IPS-11a (cell line): ENCODE measurements around the gene IGFBP5.

Experiments used
- H3K4me3 ChIP-seq: one replicate; pipeline ENCODE4 v1.5.1; 2013; ENCODE audit warnings: low read depth, low read length, control low read depth

Gene IGFBP5

DNA sequence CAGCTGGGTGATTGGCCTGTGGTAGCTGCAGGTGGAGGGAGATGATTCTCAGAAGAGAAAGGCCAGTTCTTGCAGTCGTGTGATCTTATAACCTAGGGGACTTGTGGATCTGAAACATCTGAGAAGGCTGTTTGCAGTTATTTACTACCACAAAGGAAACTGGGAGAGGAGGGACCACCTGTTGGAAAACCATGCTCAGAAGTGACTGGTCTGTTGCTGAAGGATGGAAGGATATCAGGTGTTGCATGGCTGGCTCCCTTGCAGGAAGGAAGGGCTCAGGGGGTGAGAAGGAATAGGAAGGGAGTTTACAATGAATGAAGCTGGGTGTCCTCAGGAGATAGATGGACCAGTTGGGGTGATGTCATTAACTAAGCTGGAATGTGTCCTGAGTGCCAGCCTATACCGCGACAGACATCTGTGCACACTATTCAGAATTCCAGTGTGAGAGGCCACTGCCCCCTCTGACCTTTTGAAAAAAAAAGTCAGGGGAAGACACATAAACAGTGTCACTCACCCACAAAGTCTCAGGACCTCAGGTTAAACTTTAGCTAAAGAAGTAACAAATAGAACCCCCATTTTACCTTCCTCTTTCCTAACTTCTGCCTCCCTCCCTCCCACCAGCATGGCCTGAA lies 44.6 kb downstream of the IGFBP5 start:
- no peak overlapping the region for H3K4me3 ChIP-seq

DNA sequence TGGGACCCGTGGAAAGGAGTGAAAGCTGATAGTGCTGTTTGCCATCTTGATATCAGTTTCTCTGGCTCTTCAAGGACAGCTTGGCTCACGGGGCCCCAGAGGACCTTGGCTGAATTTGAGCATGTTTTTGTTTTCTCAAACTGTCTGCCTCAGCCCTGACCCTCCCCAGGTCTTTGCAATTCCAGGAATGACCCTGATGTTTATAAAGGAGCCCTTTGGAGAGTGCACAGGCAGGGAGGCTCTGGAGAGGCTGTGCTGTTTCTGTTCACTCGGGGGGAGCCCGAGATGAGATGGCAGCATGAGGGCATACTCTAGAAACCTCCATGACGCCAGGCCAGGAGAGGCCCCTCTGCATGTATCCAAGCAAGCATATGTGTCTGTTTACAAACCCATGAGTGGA lies 45.8 kb downstream of the IGFBP5 start:
- no peak overlapping the region for H3K4me3 ChIP-seq

DNA sequence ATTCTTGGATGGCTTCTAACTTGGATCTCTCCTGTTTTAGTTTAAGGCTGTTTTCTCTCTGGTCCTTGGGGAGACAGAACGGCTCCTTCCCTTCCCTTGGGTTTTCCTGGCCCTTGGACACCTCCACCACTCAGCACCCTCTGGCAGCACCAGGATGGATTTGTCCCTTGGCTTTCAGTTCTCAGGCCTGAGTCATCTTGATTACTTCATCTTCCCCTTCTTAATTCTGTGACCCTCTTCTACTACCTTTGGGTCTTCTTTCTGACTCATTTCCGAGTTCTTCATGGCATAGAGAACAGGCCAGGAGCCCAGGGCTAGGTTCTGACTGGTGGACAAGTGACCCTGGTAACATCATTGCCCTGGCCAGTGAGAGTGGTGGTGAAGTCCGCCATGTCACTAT lies 47.2 kb downstream of the IGFBP5 start:
- H3K4me3 ChIP-seq: no peak overlapping the region

DNA sequence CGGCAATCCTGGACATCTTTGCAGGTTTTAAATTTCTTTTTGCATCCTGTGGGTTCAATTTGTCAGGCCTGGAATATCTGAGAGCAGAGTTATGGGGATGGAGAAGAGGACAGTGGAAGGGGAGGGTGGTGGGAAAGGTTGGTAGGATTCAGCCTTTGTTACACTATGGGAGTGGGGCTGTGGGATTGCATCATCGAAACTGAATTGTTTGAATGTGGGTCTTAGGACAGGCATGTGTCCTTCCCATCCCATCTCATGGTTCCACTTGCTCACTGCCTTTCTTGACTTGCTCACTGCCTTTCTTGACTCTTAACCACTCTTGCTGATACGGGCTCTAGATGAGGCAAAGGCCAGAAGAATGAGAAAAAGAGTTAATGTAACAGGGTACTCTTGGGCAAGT lies 49.2 kb downstream of the IGFBP5 start:
- no peak overlapping the region for H3K4me3 ChIP-seq

DNA sequence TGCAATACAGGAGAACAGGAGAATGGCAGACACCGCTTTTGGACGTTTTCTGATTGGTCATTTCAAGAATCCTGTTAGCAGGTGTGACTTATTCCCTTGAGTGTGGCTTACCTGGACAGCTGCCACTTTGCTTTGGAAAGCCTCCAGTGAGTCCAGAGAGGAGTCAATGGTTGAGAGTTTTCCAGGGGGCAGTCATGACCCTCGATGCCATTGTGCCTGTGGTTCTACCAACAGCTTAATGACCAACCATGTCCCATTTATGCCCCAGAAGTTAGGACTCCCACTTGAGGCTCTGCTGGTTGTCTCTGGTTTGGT lies 49.8 kb downstream of the IGFBP5 start:
- H3K4me3 ChIP-seq: no peak overlapping the region

DNA sequence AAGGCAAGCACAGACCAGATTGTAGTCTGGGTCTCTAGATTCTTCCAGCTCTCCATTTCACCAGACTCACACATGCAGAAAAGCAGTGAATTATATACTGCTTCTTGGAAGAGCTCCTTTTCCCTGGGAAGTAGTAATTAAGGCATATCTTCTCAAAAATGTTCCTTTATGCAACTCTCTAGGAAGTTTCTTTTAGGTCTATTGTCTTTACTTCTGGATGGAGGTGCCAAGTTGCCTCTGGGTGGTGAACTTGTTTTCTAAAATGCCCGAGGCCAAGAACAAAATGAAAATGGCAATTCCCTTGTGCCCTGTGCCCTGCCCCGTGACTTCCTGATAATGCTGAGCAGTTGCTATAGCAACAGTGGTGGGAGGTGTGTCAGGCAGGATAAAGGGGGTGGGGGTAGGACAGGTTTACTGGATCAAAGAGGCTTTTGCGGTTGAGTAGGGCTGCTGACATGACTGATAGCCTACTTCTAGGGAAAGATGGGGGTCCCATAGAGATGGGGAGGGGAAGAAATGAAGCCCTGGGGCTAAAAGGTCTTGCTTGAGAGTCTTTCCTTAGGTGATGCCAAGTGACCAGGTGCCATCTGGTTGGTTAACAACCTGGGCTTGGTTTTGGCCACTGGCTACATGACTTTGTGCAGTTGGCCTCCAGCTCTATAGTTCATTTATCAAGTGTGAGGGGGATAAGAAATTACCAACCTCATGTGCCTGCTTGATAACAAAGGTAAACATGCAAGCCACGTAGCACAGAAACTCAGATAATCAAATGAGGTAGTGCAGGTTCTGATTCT lies 50.3 kb downstream of the IGFBP5 start:
- no peak overlapping the region for H3K4me3 ChIP-seq

DNA sequence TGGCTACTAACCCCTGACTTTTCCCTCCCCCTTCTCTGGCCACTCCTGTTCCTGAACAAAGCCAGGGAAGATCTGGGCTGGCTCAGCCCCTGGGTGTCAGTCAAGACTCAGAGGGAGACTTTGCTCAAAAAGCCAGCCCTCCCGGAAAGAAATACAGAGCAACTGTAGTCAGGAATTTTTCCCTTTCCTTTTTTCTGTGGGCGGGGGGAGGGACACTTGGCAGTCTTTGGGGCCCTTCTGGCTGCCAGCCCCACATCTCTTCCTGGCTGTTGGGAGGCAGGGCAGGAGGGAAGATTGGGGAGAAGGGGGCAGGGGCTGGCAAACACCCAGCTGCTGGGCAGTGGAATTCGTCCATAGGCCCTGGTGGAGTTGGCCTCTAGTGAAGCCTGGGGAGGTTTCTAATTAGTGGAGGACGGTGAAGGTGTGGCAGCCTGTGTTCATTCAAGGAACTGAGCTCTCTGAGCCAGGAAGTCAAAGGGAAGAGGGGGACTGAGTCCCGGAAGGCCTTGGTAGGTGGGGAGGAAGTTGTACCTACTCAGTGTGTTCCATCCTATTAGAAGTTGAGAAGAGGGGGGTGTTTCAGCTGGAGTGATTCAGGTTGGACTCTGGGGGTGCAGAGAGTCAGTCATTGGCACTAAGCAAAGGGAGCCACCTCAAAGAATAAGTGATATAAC lies 51.2 kb downstream of the IGFBP5 start:
- no peak overlapping the region for H3K4me3 ChIP-seq

DNA sequence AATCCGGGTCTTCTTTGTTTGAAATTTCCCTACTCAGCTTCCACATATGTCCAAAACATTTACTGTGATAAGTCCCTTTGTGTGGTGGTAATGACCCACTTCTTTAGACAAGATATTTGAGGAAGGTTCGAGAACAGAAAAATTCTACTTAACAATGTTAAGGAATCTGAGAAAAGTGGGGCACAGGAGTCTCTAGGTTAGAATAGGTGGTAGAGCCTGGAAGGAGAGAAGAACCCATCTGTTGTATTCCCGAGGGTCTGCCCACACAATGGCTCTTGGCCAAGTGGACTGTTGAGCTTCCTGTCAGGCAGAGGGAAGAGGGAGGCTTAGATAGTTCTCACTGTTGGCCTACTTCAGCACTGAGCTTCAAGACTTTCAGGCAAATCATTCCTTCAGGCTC lies 57.9 kb downstream of the IGFBP5 start:
- H3K4me3 ChIP-seq: no peak overlapping the region

DNA sequence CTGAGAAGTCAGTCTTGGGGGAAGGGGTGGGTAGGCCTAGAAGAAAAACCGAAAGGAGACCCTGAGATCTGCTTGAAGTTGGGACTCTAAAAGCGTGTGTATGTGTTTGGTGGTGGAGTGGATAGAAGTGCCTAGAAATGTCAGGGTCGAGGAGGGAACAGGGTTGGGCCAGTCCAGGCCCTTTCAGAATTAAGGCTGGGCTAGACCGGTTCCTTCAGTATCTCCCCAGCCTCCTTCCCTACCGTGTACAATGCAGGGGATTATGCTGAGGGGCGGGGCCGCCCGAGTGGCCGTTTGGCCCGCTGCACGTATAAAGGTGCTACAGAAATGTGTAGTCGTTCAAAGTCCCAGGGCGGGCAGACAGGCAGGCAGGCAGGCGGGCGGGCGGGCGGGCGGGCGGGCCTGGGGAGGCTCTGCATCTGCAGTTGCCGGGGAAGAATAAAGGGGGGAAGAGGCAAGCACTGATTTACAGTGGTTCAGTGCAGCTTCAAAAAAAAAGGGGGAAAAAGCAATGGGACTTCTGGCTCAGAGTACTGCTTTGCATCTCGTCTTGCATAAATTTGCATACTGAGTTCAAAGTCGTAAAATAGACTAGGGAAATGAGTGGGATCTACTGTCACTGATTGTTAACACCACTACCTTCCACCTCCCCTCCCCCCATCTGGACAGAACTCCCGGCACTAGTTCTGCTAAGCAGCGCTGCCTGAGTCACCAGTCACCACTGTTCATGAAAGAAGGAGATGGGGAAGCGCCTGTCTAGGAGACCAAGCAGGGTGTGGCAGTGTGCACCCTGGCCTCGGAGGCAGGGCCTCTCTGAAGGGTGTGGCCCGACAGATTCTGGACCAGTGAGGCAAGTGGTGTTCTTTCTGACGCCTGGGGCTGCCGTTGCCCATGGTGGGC lies 58.5 kb downstream of the IGFBP5 start:
- no peak overlapping the region for H3K4me3 ChIP-seq

DNA sequence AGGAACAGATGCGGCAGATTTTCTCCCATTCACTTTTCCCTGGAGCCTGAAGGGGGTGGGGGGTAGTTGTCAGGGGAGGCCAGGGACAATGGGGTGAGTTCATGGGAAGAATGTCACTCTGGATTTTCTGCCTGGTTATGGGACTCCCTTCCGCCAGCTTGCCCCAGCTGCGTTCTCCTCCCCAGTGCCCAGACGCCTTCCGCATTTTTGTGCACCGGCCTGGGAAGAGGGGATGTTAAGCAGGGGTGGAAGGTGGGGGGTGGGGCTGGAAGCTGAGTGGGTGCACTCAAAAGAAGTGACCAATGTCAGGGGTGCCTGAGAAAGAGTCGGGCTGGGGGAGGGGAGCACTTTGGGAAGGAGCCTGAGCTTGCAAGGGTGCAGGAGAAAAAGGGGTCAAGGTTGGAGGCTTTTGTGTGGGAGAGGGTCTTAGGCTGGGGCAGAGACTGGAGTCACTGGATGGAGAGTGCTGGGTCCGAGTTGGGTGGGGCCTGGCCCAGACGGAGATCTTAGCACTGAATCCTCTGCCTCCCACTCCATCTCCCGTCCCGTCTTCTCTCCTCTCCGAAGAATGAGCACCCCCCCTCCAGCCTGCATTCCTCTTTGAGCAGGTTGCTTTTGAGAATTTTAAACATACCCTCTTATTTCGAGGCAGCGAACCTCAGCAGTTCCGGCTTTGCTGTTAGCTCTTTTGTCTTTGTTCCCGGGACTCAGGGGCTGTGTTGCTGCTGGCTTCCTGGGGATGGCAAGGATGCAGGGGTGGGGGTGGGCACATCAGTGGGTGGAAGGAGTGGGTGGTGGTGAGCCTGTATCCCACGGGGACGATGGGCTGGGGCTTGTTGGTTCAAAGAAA lies 59.4 kb downstream of the IGFBP5 start:
- H3K4me3 ChIP-seq: peak overlapping the region; percentile 35

DNA sequence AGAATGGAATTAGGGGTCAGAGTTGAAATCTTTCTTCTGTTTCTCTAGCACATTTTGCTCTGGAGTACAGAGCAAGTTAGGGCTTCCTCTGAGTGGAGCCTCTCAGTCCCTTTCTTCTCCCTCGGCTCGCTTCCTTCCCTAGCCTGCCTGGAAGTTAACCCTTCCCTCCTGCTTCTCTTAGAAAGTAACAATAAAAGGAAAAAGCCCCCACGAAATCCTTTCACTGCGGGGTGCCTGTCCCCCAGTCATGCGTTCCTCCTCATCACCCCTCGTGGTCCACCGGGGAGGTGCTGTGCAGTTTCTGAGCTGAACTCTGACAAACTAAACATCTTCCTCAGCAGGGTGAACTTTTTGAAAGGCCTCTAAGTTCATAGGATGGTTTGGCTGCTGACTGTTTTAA lies 60.2 kb downstream of the IGFBP5 start:
- peak overlapping the region; percentile 79 for H3K4me3 ChIP-seq

DNA sequence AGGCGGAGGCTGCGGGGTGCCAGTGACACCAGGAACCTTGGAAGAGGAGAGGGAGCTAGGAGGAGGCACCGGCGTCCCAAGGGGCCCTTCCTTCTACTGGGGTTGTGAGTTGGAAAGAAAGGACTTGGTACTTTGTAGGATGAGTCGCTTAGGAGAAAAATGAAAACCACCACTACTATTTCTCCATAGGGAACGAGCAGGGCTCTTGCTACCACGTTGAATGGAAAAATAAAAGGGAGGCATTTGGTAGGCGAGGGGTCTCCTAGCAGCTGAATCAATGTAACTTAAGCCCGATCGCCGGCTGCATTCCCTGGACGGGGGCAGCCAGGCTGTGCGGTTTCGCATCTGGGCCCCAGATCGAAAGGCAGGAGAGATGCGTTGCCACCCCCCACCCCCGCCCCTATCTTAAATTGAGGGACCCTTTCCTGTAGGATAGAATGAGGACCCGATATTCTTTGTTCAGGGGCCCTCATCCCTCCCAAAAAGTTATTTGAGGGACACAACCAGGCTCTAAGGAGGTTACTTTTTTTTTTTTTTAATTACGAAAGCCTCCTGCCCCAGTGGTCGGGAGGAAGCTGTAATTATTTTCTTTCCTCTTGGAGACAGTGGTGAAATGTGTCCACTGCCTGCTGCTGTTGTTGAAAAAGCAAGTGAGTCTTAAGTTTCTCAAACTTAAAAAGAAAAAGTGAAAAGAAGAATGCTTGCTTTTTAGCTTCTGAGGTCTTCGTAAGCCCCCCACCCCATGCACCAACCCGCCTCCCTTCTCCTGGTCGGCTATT lies 60.8 kb downstream of the IGFBP5 start:
- H3K4me3 ChIP-seq: peak overlapping the region; percentile 79

DNA sequence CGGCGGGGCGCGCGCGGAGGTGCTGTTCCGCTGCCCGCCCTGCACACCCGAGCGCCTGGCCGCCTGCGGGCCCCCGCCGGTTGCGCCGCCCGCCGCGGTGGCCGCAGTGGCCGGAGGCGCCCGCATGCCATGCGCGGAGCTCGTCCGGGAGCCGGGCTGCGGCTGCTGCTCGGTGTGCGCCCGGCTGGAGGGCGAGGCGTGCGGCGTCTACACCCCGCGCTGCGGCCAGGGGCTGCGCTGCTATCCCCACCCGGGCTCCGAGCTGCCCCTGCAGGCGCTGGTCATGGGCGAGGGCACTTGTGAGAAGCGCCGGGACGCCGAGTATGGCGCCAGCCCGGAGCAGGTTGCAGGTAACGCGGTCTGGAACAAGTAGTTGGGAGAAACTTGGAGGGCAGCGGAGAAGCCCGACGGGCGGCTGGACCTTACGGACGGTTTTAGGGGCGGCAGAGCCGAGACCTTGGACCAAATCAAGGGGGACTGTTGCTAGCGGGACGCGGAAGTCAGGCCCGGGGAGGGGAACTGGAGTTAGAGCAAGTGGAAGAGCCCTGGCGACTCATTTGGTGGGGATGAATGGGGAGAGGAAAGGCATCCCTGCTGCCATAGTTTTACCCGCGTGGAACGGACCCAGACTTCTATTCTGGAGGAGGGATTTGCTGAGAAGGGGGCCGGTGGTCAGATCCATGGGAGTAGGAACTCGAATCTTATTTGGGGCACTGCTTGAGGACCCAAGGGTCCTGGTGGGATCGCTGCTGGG lies 61.6 kb downstream of the IGFBP5 start:
- H3K4me3 ChIP-seq: peak overlapping the region; percentile 79

DNA sequence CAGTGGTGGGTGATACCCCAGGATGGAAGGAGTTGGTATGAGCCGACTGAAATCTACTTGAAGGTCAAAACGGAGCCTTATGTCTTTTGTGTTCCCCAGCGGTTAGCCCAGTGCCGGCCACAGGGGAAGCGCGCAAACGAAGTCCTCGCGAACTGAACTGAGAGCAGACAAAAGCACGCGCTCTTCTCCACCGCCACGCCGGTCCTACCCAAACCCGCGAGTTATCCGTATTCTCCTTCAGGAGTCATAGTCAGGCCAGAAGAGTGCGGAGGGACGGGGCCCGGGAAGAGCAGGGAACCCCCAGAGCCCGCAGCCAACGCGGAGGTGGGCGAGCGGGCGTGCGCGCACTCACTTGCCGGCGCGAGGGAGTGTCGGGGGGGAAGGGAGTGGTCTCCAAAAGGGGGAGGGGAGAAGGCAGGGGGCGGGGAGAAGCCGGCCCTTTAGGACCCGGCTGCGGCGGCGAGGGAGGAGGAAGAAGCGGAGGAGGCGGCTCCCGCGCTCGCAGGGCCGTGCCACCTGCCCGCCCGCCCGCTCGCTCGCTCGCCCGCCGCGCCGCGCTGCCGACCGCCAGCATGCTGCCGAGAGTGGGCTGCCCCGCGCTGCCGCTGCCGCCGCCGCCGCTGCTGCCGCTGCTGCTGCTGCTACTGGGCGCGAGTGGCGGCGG lies 62.3 kb downstream of the IGFBP5 start, which contains the start of gene IGFBP2:
Gene IGFBP2, plus strand, starts transcription at position 469 of the 664 bp plus-strand sequence. Its CDS starts 104 bp downstream, at position 573.
- H3K4me3 ChIP-seq: peak within 1 kb of the TSS; percentile 79

DNA sequence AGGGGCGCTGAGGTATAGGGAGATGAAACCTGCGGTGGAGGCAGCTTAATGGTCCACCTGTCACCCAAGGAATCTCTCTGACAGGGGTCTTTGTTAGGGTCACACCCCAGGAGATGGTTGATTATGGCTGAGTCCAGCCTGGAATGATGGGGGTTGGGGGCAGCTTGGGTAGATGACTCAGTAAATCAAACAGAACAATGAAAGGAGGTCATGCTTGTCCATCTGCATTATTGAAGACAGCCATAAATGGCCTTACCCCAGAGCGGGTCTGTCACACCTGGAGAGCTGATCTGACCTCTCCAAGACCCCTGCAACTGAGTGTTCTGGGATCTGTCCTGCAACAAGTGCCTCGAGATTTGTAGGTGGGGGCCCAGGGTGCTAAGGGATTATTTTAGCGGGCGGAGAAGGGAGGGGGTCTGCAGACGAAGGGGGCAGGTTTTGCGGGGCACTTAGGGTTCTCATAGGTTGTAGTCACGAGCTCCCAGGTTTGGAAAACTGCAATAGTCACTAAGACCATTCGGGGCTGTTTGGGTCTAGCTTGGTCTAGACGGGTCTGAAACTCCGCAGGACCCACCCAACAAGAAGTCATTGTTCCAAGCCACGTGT lies 62.9 kb downstream of the IGFBP5 start:
- peak overlapping the region; percentile 61 for H3K4me3 ChIP-seq

DNA sequence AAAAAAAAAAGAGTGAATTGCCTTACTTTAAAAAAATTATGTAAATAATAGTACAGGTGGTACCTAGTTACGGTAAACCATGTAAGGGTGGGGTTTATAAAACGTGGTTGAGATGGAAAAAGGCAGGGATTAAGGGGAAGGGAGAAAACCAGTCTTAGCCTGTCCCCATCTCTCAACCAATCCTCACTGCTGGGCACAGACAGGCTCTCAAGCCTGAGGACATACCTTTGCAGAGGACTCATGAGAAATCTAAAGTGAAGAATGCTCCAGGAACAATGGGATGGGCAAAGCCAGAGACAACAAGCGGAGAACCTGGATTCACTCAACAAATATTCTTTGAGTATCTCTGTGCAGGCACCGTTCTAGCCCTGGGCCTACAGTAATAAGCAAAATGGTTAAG lies 65.6 kb downstream of the IGFBP5 start:
- H3K4me3 ChIP-seq: no peak overlapping the region

DNA sequence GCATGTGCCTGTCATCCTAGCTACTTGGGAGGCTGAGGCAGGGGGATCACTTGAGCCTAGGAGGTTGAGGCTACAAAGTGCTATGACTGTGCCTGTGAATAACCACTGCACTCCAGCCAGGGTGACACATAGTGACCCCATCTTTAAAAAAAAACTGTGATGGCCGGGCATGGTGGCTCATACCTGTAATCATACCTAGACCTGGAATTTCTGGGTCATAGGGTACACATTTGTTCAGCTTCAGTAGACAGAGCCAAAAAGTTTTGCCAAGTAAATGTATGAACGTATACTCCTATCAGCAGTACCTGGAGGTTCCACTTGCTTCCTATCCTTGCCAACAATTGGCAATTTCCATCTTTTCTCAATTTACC lies 68.5 kb downstream of the IGFBP5 start:
- H3K4me3 ChIP-seq: no peak overlapping the region
